ENCODE results near the gene CRB3. TPM values are rescaled to one million over a fixed set of nuclear protein-coding genes. Genes with fewer than 3 reads are reported as not detected.

CRB3 gene
- polyA plus RNA-seq, 4 donors = 30.9 to 43.0 (median 31.3) TPM

- DNase-seq (ENCODE audit: low read depth in 4 of 4, low spot score in 3 of 4) = no peak
Observed at GRCh38 chr19:6431891-6432290, 32.2 kb upstream of the CRB3 start.

- DNase-seq (ENCODE audit: low read depth in 4 of 4, low spot score in 3 of 4) = no peak
Observed at GRCh38 chr19:6433165-6433564, 30.9 kb upstream of the CRB3 start.

- DNase-seq (ENCODE audit: low read depth in 4 of 4, low spot score in 3 of 4) = no peak
Observed at GRCh38 chr19:6433663-6434062, 30.4 kb upstream of the CRB3 start, which contains the start of gene SLC25A41. Gene SLC25A41, minus strand, starts transcription at chr19:6433763. Its CDS starts 70 bp downstream, at chr19:6433693.

GRCh38 chr19:6439743-6440142 lies 24.3 kb upstream of the CRB3 start:
- DNase-seq (ENCODE audit: low read depth in 4 of 4, low spot score in 3 of 4) = no peak

GRCh38 chr19:6440905-6441304 lies 23.2 kb upstream of the CRB3 start:
- no peak for DNase-seq (ENCODE audit: low read depth in 4 of 4, low spot score in 3 of 4)

GRCh38 chr19:6442087-6442688 lies 21.9 kb upstream of the CRB3 start:
- DNase-seq (ENCODE audit: low read depth in 4 of 4, low spot score in 3 of 4) = no peak

GRCh38 chr19:6443986-6444385 lies 20.1 kb upstream of the CRB3 start:
- DNase-seq (ENCODE audit: low read depth in 4 of 4, low spot score in 3 of 4) = no peak

- no peak for DNase-seq (ENCODE audit: low read depth in 4 of 4, low spot score in 3 of 4)
Observed at GRCh38 chr19:6446452-6446851, 17.6 kb upstream of the CRB3 start.

GRCh38 chr19:6448045-6448444 lies 16.0 kb upstream of the CRB3 start:
- DNase-seq (ENCODE audit: low read depth in 4 of 4, low spot score in 3 of 4) = no peak

GRCh38 chr19:6450166-6450565 lies 13.9 kb upstream of the CRB3 start:
- DNase-seq (ENCODE audit: low read depth in 4 of 4, low spot score in 3 of 4) = no peak

GRCh38 chr19:6451583-6452222 lies 12.4 kb upstream of the CRB3 start:
- DNase-seq (ENCODE audit: low read depth in 4 of 4, low spot score in 3 of 4) = no peak

- no peak for DNase-seq (ENCODE audit: low read depth in 4 of 4, low spot score in 3 of 4)
Observed at GRCh38 chr19:6452223-6452614, 11.9 kb upstream of the CRB3 start.

- no peak for DNase-seq (ENCODE audit: low read depth in 4 of 4, low spot score in 3 of 4)
Observed at GRCh38 chr19:6452899-6453298, 11.2 kb upstream of the CRB3 start.

- no peak for DNase-seq (ENCODE audit: low read depth in 4 of 4, low spot score in 3 of 4)
Observed at GRCh38 chr19:6453951-6454565, 10.0 kb upstream of the CRB3 start.

GRCh38 chr19:6455924-6456323 lies 8.1 kb upstream of the CRB3 start:
- no peak for DNase-seq (ENCODE audit: low read depth in 4 of 4, low spot score in 3 of 4)

- DNase-seq (ENCODE audit: low read depth in 4 of 4, low spot score in 3 of 4) = no peak
Observed at GRCh38 chr19:6457958-6458694, 5.9 kb upstream of the CRB3 start.

- no peak for DNase-seq (ENCODE audit: low read depth in 4 of 4, low spot score in 3 of 4)
Observed at GRCh38 chr19:6458695-6459261, 5.3 kb upstream of the CRB3 start.

- peak; percentile 57 to 65 (median 60) for DNase-seq (ENCODE audit: low read depth in 4 of 4, low spot score in 3 of 4)
Observed at GRCh38 chr19:6459262-6460098, 4.6 kb upstream of the CRB3 start, which contains the start of gene SLC25A23. Gene SLC25A23, minus strand, starts transcription at chr19:6459792. Its CDS starts 164 bp downstream, at chr19:6459628.

GRCh38 chr19:6460099-6460884 lies 3.8 kb upstream of the CRB3 start:
- peak; percentile 92 to 99 (median 99) for DNase-seq (ENCODE audit: low read depth in 4 of 4, low spot score in 3 of 4)
